Stimulated activated CD4-positive, alpha-beta T cell treated with anti-CD3 and anti-CD28 coated beads, Interleukin-12 subunit alpha, Interleukin-12 subunit beta, amount 100 ng/mL, for 4 hours (primary cell): ENCODE results near the gene KLK7.
"Not testable (repeated sequence)": the region's sequence is repeated elsewhere in the genome, so short reads cannot be mapped to it uniquely, and the experiment has no call there.

Source experiments
- DNase-seq: peaks from one replicate; pipeline ENCODE4 v3.0.0-alpha.2; 2020

The KLK7 gene

GRCh38 chr19:50974702-50975556 is 8.8 kb downstream of the KLK7 start:
- DNase-seq = no peak

- DNase-seq = no peak
Measured at GRCh38 chr19:50972795-50973376, 10.8 kb downstream of the KLK7 start.

- DNase-seq = not testable (repeated sequence)
Measured at GRCh38 chr19:50969810-50970209, 13.9 kb downstream of the KLK7 start.

GRCh38 chr19:50969413-50969760 is 14.3 kb downstream of the KLK7 start, which contains the start of gene KLK6:
TSS of gene KLK6 (minus strand) at chr19:50969591. CDS start at chr19:50968104, 1,487 bp downstream.
- DNase-seq = no peak

- no peak for DNase-seq
Measured at GRCh38 chr19:50968716-50969412, 14.9 kb downstream of the KLK7 start.

GRCh38 chr19:50967929-50968715 is 15.6 kb downstream of the KLK7 start:
- DNase-seq = no peak

DNA sequence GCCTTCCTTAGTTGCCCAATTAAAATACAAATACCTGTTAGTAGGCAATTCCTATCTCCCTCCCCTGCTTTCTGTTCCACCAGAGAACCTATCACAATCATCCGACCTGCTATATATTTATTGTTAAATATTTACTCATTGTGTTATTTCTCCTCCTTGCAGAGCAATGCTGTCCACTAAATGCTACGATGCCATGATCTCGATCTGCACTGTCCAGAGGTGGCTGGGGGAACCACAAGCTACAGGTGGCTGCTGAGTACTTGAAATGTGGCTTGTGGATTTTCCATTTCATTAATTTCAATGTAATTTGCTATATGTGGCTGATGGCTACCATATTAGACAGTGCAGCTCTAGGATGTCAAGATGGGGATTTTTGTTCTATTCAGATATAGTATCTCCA is 19.5 kb downstream of the KLK7 start:
- no peak for DNase-seq

GRCh38 chr19:50963381-50963780 is 20.3 kb downstream of the KLK7 start:
- no peak for DNase-seq

DNA sequence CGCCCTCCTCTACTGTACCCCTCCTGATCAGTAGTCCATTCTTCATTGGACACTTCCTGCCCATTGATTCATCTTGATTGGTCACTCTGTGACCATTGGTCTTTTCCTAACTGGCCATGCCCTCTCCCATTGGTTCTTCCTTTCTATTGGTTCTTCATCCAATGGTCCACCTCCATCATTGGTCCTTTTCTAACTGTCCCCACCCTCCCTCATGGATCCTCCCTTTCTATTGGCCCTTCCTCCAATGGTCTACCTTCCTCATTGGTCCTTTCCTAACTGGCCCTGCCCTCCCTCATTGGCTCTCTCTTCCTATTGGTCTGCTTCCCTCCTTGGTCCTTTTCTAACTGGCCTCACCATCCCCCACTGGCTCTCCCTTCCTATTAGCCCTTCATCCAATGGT is 21.5 kb downstream of the KLK7 start:
- DNase-seq = no peak

DNA sequence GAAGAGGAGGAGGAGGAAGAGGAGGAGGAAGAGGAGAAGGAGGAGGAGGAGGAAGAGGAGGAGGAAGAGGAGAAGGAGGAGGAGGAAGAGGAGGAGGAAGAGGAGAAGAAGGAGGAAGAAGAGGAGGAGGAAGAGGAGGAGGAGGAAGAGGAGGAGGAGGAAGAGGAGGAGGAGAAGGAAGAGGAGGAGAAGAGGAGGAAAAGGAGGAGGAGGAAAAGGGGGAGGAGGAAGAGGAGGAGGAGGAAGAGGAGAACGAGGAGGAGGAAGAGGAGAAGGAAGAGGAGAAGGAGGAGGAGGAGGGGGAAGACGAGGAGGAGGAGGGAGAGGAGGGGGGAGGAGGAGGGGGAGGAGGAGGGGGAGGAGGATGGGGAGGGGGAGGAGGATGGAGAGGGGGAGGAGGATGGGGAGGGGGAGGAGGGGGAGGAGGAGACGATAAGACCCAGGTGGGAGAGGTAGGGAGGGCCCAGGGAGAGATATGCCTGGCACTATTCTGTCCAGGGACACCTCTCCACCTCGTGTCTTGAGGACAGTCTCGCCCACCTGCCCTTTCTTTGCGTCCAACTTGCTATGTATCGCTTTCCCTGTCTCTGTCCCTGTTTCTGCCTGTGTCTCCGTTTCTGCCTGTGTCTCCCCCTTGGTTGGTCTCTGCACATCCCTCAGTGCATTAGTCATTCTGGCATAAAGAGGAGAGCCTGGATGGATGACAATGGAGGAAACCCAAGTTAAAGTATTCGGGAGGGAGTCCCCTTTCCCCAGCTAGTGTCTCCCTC is 23.8 kb downstream of the KLK7 start:
- DNase-seq = no peak

- no peak for DNase-seq
Measured at GRCh38 chr19:50957587-50957986, 26.1 kb downstream of the KLK7 start.

DNA sequence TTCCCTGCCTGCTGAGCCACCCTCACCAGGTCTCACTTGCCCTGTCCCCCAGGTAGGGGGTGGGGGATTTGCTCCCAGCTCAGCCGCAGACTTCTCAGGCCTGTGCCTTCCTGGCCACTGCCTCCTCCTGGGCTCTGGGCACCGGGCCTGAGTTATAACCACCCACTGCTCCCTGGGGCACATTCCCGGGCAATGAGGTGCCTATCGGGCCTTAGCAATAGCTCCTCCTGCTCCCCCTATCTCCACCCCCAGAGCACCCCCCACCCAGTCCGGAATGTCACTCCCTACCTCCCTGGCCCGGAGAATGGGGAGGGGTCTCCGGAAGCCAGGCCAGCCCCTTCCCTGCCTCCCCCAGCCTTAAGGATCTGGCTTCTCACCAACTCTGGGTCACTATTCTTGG is 30.8 kb downstream of the KLK7 start, which contains the start of gene KLK5:
Gene KLK5 (minus strand): TSS at position 129 of the 400 bp plus-strand sequence. CDS start 381 bp downstream, outside the sequence.
- DNase-seq = no peak

GRCh38 chr19:50949861-50950260 is 33.9 kb downstream of the KLK7 start:
- no peak for DNase-seq

GRCh38 chr19:50947123-50947522 is 36.6 kb downstream of the KLK7 start:
- no peak for DNase-seq

DNA sequence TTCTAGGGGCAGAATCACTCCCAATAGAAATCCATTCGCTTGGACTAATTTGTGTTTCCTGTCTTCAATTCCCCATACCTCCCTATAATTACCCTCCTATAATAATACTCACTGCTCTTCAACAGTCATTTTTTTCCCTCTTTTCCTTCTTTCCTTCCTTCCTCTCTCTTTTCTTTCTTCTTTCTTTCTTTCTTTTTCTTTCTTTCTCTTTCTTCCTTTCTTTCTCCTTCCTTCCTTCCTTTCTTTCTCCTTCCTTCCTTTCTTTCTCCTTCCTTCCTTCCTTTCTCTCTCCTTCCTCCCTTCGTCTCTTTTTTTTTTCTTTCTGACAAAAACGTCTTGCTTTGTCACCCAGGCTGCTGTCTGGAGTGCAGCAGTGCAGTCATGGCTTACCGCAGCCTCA is 38.9 kb downstream of the KLK7 start:
- no peak for DNase-seq

GRCh38 chr19:50943074-50943828 is 40.5 kb downstream of the KLK7 start:
- no peak for DNase-seq

DNA sequence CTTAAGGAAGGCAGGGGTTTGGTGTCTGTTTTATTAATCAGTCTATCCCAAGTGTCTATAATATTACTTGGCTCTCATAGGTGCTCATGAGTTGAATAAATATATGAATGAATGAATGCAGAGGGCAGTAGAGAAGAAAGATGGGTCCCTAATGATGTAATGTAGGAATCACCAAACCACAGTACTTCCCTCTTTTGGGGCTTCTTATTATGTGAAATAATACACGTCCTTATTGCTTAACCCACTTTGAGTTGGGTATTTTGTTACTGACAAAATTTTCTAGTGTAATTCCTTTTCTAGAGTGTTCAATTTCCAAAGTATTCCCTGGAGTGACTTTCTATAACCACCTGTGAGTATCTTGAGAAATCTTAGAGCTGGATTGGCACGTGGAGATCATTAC is 44.1 kb downstream of the KLK7 start:
- no peak for DNase-seq

- no peak for DNase-seq
Measured at GRCh38 chr19:50933640-50934039, 50.1 kb downstream of the KLK7 start.

- DNase-seq = no peak
Measured at GRCh38 chr19:50932690-50933083, 51.0 kb downstream of the KLK7 start.

DNA sequence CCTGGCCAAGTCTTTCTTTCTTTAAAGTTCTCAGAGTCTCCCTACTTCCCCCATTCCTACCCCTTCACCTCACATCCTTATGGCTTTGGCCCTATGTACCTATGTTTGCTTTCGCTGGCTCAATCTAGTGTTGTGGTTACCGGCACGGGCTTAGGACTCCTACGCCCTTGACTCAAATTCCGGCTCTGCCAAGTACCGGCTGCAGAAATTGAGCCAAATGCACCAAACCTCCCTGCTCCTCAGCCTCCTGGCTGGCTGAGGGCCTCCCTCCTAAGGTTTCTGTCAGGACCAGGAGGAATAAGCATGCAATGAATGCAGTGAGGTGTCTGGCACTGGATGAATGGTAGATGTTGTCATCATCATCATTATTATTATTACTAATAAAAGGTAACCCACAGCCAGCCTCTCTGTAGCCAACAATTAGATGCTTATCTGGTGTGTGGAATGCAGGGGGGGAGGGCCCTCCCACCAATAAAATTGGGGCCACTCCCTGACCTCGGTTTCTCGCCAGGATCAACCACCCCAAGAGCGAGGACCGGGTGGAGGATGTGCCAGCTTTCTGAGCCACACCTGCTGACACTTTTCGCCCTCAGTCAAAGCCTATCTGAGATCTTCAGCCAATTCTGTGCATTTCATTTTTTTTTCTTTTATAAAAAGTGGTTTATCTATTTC is 51.6 kb downstream of the KLK7 start:
- DNase-seq = no peak

- DNase-seq = no peak
Measured at GRCh38 chr19:50931023-50931422, 52.7 kb downstream of the KLK7 start.
